Measurements from ENCODE around the gene KIF3C.
A peak's percentile ranks its signal among the peaks of the same experiment; 100 is the strongest.
"Not testable (repeated sequence)": the region's sequence is repeated elsewhere in the genome, so short reads cannot be mapped to it uniquely, and the experiment has no call there.

KIF3C gene

DNA sequence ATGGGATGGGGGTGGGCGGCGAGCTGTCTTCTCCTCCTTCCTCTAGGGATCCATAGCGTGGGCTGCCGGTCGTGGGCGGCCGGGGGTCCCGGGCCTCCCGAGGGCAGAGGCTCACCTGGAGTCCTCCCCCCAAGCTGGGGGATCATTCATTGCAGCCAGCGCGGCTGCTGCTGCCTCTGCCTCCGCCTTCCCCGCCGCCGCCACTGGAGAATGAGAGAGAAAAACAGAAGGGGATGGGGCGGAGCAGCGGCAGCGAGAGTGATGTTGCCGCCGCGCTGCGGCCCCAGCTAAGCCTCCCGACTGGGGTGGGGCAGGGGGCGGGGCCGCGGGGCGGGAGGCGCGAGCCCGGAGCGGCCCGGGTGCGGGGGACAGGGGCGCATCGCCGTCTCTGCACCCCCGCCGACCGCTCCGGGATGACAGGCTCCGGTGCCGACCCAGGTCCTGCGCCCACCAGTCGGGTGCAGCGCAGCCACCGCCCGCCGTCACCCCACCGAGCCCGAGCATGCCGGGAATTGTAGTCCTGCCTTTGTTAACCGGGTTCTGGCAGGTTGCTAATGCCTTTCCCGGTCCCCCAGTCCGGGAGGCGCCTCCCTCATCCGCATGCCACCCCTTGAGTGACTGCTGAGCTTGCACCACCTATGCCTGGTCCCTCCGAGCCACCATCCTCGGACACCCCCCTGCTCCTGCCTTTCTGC lies at the start of gene KIF3C:
Gene KIF3C, minus strand, starts transcription at position 225 of the 695 bp plus-strand sequence. CDS start 580 bp downstream, outside the sequence.
- peak; percentile 71 for DNase-seq (ENCODE audit: low read depth)

GRCh38 chr2:26028083-26028482 lies 45.8 kb upstream of the KIF3C start:
- DNase-seq (ENCODE audit: low read depth) = not testable (repeated sequence)

DNA sequence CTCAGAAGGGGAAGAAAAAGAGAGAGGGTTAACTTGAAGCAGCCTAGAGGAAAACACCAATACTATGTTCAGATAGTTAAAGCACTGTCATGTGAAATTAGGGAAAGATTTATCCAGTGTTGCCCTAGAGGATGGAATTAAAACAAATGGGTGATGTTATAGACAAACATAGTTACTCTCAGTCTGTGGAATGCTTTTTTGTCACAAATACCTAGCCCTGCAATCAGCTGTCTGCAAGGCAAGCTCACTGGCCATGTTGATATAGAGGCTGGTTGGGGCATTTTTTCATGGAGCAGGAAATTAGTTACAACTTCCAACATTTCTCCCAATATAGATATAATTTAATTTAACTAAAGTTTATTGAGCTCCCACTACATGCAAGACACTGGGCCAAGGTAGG lies 43.2 kb upstream of the KIF3C start:
- no peak for DNase-seq (ENCODE audit: low read depth)

- no peak for DNase-seq (ENCODE audit: low read depth)
Measured at GRCh38 chr2:26024260-26024659, 42.0 kb upstream of the KIF3C start.

GRCh38 chr2:26020231-26020640 lies 37.9 kb upstream of the KIF3C start:
- DNase-seq (ENCODE audit: low read depth) = no peak

- no peak for DNase-seq (ENCODE audit: low read depth)
Measured at GRCh38 chr2:26018184-26019055, 36.1 kb upstream of the KIF3C start.

DNA sequence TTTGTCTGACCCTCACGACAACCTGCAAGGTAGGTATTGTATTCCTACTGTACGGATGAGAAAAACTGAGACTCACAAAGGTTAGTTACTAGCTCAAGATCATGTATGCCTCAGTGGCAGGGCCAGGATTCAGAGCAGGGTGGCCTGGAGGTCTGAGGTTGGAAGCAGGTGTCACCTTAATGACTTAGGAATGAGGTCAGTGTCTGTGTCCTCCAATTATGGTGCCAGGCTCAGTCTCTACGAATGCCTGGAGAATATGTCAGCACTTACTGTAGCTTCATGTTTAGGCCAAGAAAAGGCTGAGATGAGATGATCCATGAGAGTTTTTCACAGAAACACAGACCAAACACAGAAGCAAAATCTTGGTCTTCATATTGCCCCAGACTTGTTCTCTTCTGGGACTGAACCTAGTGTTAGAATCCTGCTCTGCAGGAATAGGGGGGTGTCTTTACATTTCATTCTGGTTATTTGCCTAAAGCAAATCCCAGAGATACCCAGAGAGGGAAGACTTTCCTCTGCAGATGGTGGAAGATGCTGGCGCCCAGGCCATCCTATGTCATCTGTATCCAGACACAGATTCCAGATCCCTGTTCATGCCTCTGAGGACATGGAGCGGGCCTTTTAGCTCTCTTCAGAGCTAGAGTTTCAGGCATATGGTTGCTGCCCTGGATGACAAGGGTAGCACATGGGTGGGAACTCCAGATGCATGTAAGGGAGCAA lies 35.3 kb upstream of the KIF3C start:
- no peak for DNase-seq (ENCODE audit: low read depth)

- not testable (repeated sequence) for DNase-seq (ENCODE audit: low read depth)
Measured at GRCh38 chr2:26016706-26017045, 34.4 kb upstream of the KIF3C start.

DNA sequence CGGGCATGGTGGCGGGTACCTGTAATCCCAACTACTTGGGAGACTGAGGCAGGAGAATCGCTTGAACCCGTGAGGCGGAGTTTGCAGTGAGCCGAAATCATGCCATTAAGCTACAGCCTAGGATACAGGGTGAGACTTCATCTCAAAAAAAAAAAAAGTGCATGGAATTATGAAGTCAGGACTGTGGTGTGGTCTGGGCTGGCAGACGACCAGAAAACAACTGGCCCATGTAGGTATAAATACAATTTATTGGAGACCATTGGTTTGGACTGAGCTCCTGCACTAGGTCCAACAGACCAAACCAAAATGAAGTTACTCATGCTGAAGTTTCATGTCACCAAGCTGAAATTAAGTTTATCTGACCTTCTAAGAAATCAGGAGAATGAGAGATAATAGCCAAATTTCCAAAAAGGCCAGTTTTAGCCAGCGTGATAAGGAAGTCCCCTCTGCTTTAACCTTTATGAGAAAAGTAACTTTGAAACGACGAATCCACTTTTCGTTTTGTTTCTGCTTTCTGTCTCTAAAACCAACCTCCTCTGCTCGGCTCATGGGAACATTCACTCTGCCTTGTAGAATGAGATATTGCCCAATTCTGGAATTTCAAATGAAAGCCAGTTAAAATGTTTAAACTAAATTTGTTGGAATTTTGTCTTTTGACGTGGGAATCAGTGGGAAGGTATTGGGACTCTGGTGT lies 33.9 kb upstream of the KIF3C start:
- no peak for DNase-seq (ENCODE audit: low read depth)

DNA sequence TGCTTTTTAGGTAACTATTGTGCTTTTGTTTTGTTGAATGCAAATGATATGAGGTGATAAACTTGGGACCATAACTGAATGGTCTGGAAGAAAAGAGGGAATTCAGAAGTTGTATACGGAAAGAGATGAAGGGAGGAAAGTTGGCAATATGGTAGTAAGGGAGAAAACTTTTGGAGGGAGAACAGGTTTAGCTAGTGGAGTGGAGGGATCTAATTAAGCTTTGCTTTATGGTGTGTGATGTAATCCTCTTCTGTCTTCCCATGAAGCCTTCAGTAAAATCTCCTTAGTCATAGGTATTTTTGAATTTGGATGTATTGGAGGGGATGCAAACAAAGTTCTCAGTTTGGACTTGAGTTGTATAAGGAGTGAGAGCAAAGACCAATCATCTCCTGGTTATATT lies 31.4 kb upstream of the KIF3C start:
- DNase-seq (ENCODE audit: low read depth) = no peak

GRCh38 chr2:26011990-26012856 lies 29.9 kb upstream of the KIF3C start:
- no peak for DNase-seq (ENCODE audit: low read depth)

DNA sequence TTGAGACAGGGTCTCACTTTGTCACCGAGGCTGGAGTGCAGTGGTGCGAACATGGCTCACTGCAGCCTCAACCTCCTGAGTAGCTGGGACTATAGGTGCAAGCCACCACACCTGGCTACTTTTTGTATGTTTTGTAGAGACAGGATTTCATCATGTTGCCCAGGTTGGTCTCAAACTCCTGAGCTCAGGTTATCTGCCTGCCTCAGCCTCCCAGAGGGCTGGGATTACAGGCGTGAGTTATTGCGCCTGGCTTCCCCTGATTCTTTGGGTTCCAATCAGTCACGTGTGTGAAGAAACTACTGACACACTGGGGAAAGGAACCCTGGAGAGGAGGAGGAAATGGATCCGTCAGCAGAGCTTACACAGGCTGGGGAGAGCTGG lies 29.3 kb upstream of the KIF3C start:
- no peak for DNase-seq (ENCODE audit: low read depth)

GRCh38 chr2:26010943-26011342 lies 28.6 kb upstream of the KIF3C start:
- DNase-seq (ENCODE audit: low read depth) = no peak

- DNase-seq (ENCODE audit: low read depth) = no peak
Measured at GRCh38 chr2:26009567-26009963, 27.3 kb upstream of the KIF3C start.

GRCh38 chr2:26008851-26009566 lies 26.7 kb upstream of the KIF3C start:
- DNase-seq (ENCODE audit: low read depth) = no peak

GRCh38 chr2:26008095-26008494 lies 25.8 kb upstream of the KIF3C start:
- no peak for DNase-seq (ENCODE audit: low read depth)

DNA sequence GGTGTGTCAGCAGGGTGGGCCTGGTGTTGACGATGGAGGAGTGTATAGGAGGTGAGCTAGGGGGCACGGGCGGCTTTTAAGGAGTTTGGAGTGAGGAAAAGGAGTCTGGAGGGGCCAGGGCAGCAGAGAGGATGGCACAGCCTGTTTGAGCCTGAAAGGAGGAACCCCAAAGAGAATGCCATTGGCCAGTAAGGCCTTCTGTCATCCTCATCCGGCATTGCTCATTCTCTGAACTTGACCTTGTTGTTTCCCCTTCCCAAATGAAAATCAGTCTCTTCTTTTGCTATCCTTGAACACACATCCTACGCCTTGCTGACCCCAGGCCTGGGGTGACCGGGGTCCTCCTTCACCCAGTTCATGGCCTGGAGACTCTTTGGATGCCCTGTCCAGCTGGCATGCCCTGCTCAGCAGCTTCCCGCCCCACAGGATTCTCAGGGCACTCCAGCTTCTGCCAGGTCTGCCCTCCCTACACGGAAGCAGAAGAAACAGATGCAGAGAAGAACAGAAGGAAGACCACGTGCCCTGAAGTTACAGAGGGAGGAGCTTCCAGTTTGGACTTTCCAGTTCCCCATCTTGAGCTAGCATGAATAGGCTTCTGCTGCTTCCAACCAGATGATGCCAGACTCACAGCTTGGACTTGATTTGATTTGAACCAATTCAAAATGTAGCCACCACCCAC lies 20.5 kb upstream of the KIF3C start:
- DNase-seq (ENCODE audit: low read depth) = no peak

GRCh38 chr2:26001743-26002351 lies 19.6 kb upstream of the KIF3C start:
- no peak for DNase-seq (ENCODE audit: low read depth)

GRCh38 chr2:26000561-26001082 lies 18.3 kb upstream of the KIF3C start:
- no peak for DNase-seq (ENCODE audit: low read depth)

All from T-helper 22 cell (primary cell).